GM23338 (cell line): Measurements from ENCODE around the gene ARL2BP. TPM values are rescaled to one million over a fixed set of nuclear protein-coding genes. Genes with fewer than 3 reads are reported as not detected.

Experiments
- ATAC-seq: fragments of 200-7000 bp; cut with Tn5 transposase; 3 replicates; pipeline ENCODE4 v1.9.1; 2020
- DNase-seq: peaks from one replicate; pipeline ENCODE4 v3.0.0-alpha.2; 2015; ENCODE audit warnings: low spot score
- H2AFZ ChIP-seq: fragments of 200-600 bp; sonication (generic); 2 replicates; pipeline ENCODE4 v1.8.0; 2016; ENCODE audit warnings: antibody characterized with exemption, mild to moderate bottlenecking, moderate library complexity
- H3F3A ChIP-seq: fragments of 200-600 bp; sonication (generic); replicated peaks from 2 replicates; pipeline ENCODE4 v1.8.0; 2017; ENCODE audit warnings: antibody characterized with exemption, mixed run types, low read depth
- H3K27ac ChIP-seq: fragments of 200-600 bp; sonication (generic); 2 replicates; pipeline ENCODE4 v1.6.1; 2016; ENCODE audit warnings: low read depth
- H3K27me3 ChIP-seq: fragments of 200-600 bp; sonication (generic); 2 replicates; pipeline ENCODE4 v1.8.0; 2016; ENCODE audit warnings: mild to moderate bottlenecking, mixed run types, moderate library complexity; ENCODE audit not compliant: insufficient read depth
- H3K36me3 ChIP-seq: fragments of 200-600 bp; sonication (generic); 2 replicates; pipeline ENCODE4 v1.8.0; 2016; ENCODE audit warnings: mild to moderate bottlenecking; ENCODE audit not compliant: insufficient read depth
- H3K4me1 ChIP-seq: fragments of 200-600 bp; sonication (generic); 2 replicates; pipeline ENCODE4 v1.8.0; 2016; ENCODE audit warnings: mild to moderate bottlenecking, moderate library complexity; ENCODE audit not compliant: insufficient read depth
- H3K4me2 ChIP-seq: fragments of 200-600 bp; sonication (generic); 2 replicates; pipeline ENCODE4 v1.7.1; 2017; ENCODE audit warnings: mixed run types
- H3K4me3 ChIP-seq: fragments of 200-600 bp; sonication (generic); 2 replicates; pipeline ENCODE4 v1.6.1; 2016; ENCODE audit warnings: mixed run types
- H3K79me2 ChIP-seq: fragments of 200-600 bp; sonication (generic); replicated peaks from 2 replicates; pipeline ENCODE4 v1.8.0; 2017; ENCODE audit warnings: mild to moderate bottlenecking; ENCODE audit not compliant: insufficient read depth
- H3K9me2 ChIP-seq: fragments of 200-600 bp; sonication (generic); 2 replicates; pipeline ENCODE4 v1.8.0; 2017; ENCODE audit not compliant: insufficient read depth
- H4K20me1 ChIP-seq: fragments of 200-600 bp; sonication (generic); replicated peaks from 2 replicates; pipeline ENCODE4 v1.8.0; 2017; ENCODE audit warnings: mild to moderate bottlenecking; ENCODE audit not compliant: insufficient read depth
- H3K27ac Mint-ChIP-seq: 2 replicates; pipeline ENCODE4 v1.8.0; 2020; ENCODE audit warnings: inconsistent platforms, mild to moderate bottlenecking, moderate library complexity, mixed read lengths
- H3K27me3 Mint-ChIP-seq: 3 replicates; pipeline ENCODE4 v1.8.0; 2022; ENCODE audit warnings: low read depth, mild to moderate bottlenecking, moderate library complexity, mixed read lengths, inconsistent platforms; ENCODE audit not compliant: insufficient read depth, poor library complexity
- H3K36me3 Mint-ChIP-seq: 3 replicates; pipeline ENCODE4 v1.8.0; 2021; ENCODE audit warnings: low read depth, mild to moderate bottlenecking, inconsistent platforms, moderate library complexity, mixed read lengths
- H3K4me1 Mint-ChIP-seq: 3 replicates; pipeline ENCODE4 v1.8.0; 2020; ENCODE audit warnings: mild to moderate bottlenecking, inconsistent platforms, mixed read lengths
- H3K4me3 Mint-ChIP-seq: 3 replicates; pipeline ENCODE4 v1.8.0; 2021; ENCODE audit warnings: moderate library complexity, mild to moderate bottlenecking, inconsistent platforms, mixed read lengths
- H3K9me3 Mint-ChIP-seq: 3 replicates; pipeline ENCODE4 v1.8.0; 2020; ENCODE audit warnings: moderate library complexity, mild to moderate bottlenecking, inconsistent platforms, mixed read lengths
- EZH2 ChIP-seq: fragments of 200-600 bp; sonication (generic); IDR thresholded peaks from one replicate; pipeline ENCODE4 v1.8.0; 2017; ENCODE audit warnings: antibody characterized with exemption, mild to moderate bottlenecking, low read depth; ENCODE audit not compliant: unreplicated experiment
- REST ChIP-seq: IDR thresholded peaks from one replicate; pipeline ENCODE4 v1.6.1; 2018; ENCODE audit warnings: antibody characterized with exemption; ENCODE audit not compliant: unreplicated experiment
- STAT1 ChIP-seq: IDR thresholded peaks from one replicate; pipeline ENCODE4 v1.6.1; 2016; ENCODE audit warnings: antibody characterized with exemption; ENCODE audit not compliant: unreplicated experiment
- ZNF462 ChIP-seq: fragments of 250-450 bp; sonication (Bioruptor Pico); IDR thresholded peaks from 2 replicates; pipeline ENCODE4 v1.5.0; 2020; ENCODE audit warnings: mild to moderate bottlenecking, moderate library complexity
- polyA plus RNA-seq: library from polyadenylated mRNA; unstranded; fragments of >200 nt; fragmentation: Nextera tagmentation; extraction: Ambion mirVana; gene quantifications from 2 replicates; pipeline ENCODE4 v1.2.1, GENCODE V29; 2016
- total RNA-seq: library from RNA; depleted of rRNA; stranded (reverse); fragments of >200 nt; shearing (Covaris generic); gene quantifications from 2 replicates; pipeline ENCODE4 v1.2.3, GENCODE V29; 2014

Gene ARL2BP
- total and polyA plus RNA-seq, 2 experiments from 2014 or later: 10.3 to 13.4 TPM

GRCh38 chr16:57297856-57298255, 52.8 kb downstream of the ARL2BP start:
- Mint-ChIP-seq H3K27ac (no peak overlapping the region), H3K4me3 (no peak overlapping the region; the same call in 2 of the 3 replicates), H3K9me3 (no peaks in the 10 kb centered on the region), H3K27me3 (peaks cover 7% of the 10 kb centered on the region), H3K36me3 (no peaks in the 10 kb centered on the region), H3K4me1 (peaks cover 6% of the 10 kb centered on the region)
- Histone ChIP-seq H3K9me2 (no peaks in the 10 kb centered on the region), H3F3A (no peaks in the 10 kb centered on the region; the same call in 1 of the 2 replicates), H3K79me2 (no peaks in the 10 kb centered on the region), H4K20me1 (no peaks in the 10 kb centered on the region; the same call in 1 of the 2 replicates), H3K27me3 (no peaks in the 10 kb centered on the region), H2AFZ (no peak overlapping the region), H3K4me2 (no peak overlapping the region), H3K4me3 (no peak overlapping the region), H3K27ac (no peak overlapping the region), H3K4me1 (peaks cover 6% of the 10 kb centered on the region; the same call in 1 of the 2 replicates), H3K36me3 (no peaks in the 10 kb centered on the region)
- TF ChIP-seq ZNF462 (CRISPR knock-in tag) (no peak), REST (no peak), STAT1 (no peak), EZH2 (no peak)
- DNase-seq: peak; percentile 65
- ATAC-seq: no peak
